Psoas muscle (tissue), 8 donors: ENCODE results near the gene PTPRD. TPM values are rescaled to one million over a fixed set of nuclear protein-coding genes. Genes with fewer than 3 reads are reported as not detected.

Experiments used
- ATAC-seq, 4 donors: fragments of 200-7000 bp; cut with Tn5 transposase; one replicate each; pipeline ENCODE4 v1.9.1; 2020; ENCODE audit warnings: moderate library complexity in 3 of 4, mild to moderate bottlenecking in 2 of 4
- DNase-seq, 2 donors: peaks; one replicate each; pipeline ENCODE4 v3.0.0-alpha.2; 2020
- H3K27ac ChIP-seq: fragments of 200-600 bp; one replicate; pipeline ENCODE4 v1.8.0; 2022
- H3K27me3 ChIP-seq, 3 donors: fragments of 200-600 bp in 1 of 3; one replicate each; pipeline versions ENCODE4 v1.6.1 to v1.8.0; 2013 to 2022; ENCODE audit warnings: low read length in 2 of 3, mild to moderate bottlenecking in 2 of 3, moderate library complexity in 1 of 3; ENCODE audit not compliant: insufficient read depth in 3 of 3
- H3K36me3 ChIP-seq, 2 donors: fragments of 200-600 bp in 1 of 2; one replicate each; pipeline versions ENCODE4 v1.6.1 to v1.8.0; 2013 to 2022; ENCODE audit warnings: low read depth in 1 of 2, mild to moderate bottlenecking in 1 of 2, moderate library complexity in 1 of 2; ENCODE audit not compliant: insufficient read depth in 1 of 2
- H3K4me1 ChIP-seq: fragments of 200-600 bp; one replicate; pipeline ENCODE4 v1.8.0; 2022
- H3K4me3 ChIP-seq: fragments of 200-600 bp; one replicate; pipeline ENCODE4 v1.8.0; 2022; ENCODE audit warnings: mild to moderate bottlenecking
- H3K9me3 ChIP-seq: fragments of 200-600 bp; one replicate; pipeline ENCODE4 v1.8.0; 2022
- WGBS, 3 donors: extraction: QIAGEN DNeasy Blood & Tissue Kit; methylation state at CpG; one replicate each; pipeline versions ENCODE4 v1.1.6 to v1.1.7; 2013; 5-methylcytosine and 5-hydroxymethylcytosine counted together
- intact Hi-C, 2 donors: fragments of 100-400 bp; cut with DNase I; formaldehyde crosslinking; loops; one replicate each; pipeline versions ENCODE4 v1.11.0 to v1.14.2; 2022
- polyA plus RNA-seq, 3 donors: library from polyadenylated mRNA; stranded (reverse); fragments of 200-250 nt; gene quantifications; one replicate each; pipeline ENCODE4 v1.2.3, GENCODE V29; 2013
- total RNA-seq, 4 donors: library from RNA; stranded (reverse); fragmentation: NEBNext Ultra II Directional in 2 of 4; extraction: Animal tissue kit (Norgen Biotek cat#: 25700) in 2 of 4; gene quantifications; one replicate each; pipeline versions ENCODE4 v1.2.1 to v1.2.4, GENCODE V29; 2021 to 2023
- TF ChIP-seq, protein P1 (sequence below): fragments of 200-600 bp; IDR thresholded peaks from one replicate; pipeline ENCODE4 v1.8.0; 2022; ENCODE audit warnings: antibody characterized with exemption
- donor health status: healthy with polysubstance abuse.
- donor health status: DM: no; HTN: no; CAD: no; lungs with moderate emphysema.
- donor health status: Bipolar disorder and iron deficiency.
- donor health status: healthy.
- donor health status: DM: yes; HTN: yes; CAD: no.
- donor health status: DM: no; HTN: no; CAD: no.
- donor health status: DM: no; HTN: no; CAD: no.
- donor health status: DM: yes; HTN: yes; CAD: no.

PTPRD gene
- total and polyA plus RNA-seq, 7 donors, result 0.44 to 3.1 (median 0.91) TPM

DNA sequence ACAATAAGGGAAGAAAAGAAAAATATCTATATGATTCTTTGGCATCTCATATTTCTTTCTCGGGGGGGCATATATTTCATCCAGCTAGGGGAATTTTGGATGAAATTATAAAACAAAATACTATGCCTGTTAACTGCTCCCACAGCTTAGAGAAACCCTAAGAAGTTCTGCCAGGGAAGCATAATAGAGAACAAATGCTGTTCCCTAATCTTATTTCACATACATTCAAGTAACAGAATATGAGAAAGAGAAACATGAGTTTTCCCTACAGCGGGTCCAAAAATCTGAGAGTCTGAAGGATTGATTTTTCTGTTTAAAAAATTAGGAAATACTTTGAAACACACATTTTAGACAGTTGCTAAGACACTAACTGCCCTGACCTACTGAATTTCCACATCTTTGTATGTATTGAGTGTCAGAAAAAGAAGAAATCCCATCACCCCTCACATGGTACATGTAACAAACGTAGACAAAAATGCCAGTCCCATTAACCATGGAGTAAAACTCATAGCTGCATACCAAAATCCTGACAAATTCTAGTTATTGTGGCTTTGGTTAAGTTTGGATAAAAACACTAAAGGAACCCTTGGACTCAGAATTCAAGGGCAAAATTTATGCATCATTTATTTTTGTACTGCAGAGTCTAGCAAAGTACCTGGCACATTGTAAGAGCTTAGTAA, 2193.1 kb downstream of the PTPRD start:
- no peaks in the 10 kb centered on the region for H3K4me1 ChIP-seq
- intact Hi-C loops, result no loop called here
- H3K36me3 ChIP-seq, result no peaks in the 10 kb centered on the region
- no peaks in the 10 kb centered on the region for H3K9me3 ChIP-seq
- DNase-seq (no peak), ATAC-seq (no peak)
- TF ChIP-seq, protein P1, sequence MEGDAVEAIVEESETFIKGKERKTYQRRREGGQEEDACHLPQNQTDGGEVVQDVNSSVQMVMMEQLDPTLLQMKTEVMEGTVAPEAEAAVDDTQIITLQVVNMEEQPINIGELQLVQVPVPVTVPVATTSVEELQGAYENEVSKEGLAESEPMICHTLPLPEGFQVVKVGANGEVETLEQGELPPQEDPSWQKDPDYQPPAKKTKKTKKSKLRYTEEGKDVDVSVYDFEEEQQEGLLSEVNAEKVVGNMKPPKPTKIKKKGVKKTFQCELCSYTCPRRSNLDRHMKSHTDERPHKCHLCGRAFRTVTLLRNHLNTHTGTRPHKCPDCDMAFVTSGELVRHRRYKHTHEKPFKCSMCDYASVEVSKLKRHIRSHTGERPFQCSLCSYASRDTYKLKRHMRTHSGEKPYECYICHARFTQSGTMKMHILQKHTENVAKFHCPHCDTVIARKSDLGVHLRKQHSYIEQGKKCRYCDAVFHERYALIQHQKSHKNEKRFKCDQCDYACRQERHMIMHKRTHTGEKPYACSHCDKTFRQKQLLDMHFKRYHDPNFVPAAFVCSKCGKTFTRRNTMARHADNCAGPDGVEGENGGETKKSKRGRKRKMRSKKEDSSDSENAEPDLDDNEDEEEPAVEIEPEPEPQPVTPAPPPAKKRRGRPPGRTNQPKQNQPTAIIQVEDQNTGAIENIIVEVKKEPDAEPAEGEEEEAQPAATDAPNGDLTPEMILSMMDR, result no peak
- 56 to 67% (median 57%) methylated on average over 3 of the region's 3 CpGs for whole genome bisulfite sequencing, 3 donors
- no peaks in the 10 kb centered on the region for H3K27me3 ChIP-seq
- H3K27ac ChIP-seq, result no peak overlapping the region
- no peak overlapping the region for H3K4me3 ChIP-seq

DNA sequence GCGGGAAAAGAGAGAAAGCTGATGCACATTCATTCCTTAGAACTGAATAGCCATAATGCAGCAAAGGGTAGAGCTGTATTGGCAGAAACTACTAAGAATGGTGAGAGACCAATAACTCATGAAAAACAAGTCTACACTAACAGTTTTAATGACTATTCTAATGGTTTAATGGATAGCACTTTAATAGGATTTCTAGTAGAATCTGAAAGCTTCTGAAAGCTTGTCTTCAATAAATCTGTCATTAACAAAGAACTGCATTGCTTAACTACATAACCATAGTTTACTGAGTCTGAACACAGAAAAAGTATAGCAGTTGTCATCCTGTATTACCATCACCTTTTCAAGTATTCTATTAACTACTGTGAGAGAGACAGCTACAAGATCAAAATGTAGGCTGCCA, 2195.5 kb downstream of the PTPRD start:
- intact Hi-C loops, result no loop called here
- H3K27ac ChIP-seq, result no peak overlapping the region
- WGBS, 3 donors, result 0 to 36% (median 0%) methylated on average over 1 of the region's 1 CpG

DNA sequence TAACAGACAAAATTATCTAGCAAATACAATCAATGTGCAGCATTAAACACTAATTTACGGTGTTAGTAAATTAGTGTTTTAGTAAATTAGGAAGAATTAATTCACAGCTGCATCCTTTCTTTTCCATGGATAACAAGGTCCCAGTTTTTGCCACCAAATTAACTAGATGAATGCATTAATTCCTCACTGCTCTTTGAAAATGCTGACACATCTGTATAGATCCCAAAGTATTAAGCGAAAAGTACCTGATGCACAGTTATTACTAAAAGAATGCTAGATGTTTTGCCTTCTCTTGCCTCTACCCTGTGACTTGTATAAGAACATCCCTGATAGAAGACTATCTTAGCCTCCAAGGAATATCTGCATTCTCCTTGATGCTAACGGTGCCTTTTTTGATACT, 2200.5 kb downstream of the PTPRD start:
- Histone ChIP-seq H3K27me3 (no peaks in the 10 kb centered on the region), H3K27ac (no peak overlapping the region), H3K36me3 (no peaks in the 10 kb centered on the region), H3K4me3 (no peak overlapping the region), H3K4me1 (no peaks in the 10 kb centered on the region), H3K9me3 (no peaks in the 10 kb centered on the region)
- 90 to 94% (median 91%) methylated on average over 3 of the region's 3 CpGs for whole genome bisulfite sequencing, 3 donors
- ATAC-seq, result no peak
- intact Hi-C loops, result no loop called here
- TF ChIP-seq, protein P1, result no peak
- DNase-seq, result no peak

More for the DNA sequence above, 2195.5 kb downstream of the PTPRD start:
- Histone ChIP-seq H3K27me3 (no peaks in the 10 kb centered on the region), H3K36me3 (no peaks in the 10 kb centered on the region), H3K4me3 (no peak overlapping the region), H3K4me1 (no peaks in the 10 kb centered on the region), H3K9me3 (no peaks in the 10 kb centered on the region)
- DNase-seq, result no peak
- ATAC-seq, result no peak
- TF ChIP-seq, protein P1, result no peak

DNA sequence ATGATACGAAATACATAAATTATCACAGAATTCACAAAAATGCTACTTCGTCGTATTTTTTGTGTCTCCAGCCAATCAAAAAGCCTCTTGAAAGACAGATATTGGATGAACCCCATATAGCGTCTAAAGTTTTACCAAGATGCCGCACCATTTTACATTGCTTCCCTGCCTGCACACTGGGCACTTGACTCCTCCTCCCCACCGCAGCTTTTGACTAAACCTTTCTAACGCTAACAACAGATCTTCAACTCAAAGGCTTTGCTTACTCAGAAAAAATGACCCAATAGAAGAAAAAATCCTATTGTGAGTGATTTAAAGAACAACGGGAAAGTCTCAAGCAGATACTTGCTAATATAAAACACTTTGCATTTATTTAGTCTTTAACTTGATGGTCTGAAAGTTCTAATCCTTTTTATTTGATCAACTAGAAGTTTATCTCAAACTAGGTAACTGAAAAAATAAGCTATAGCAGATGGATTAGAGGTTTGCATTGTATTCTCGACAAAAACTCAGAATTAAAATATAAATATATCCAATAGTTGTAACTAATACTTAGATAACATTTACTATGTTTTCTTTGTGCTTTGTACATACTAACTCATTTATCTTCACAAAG, 2204.1 kb downstream of the PTPRD start:
- no peaks in the 10 kb centered on the region for H3K27me3 ChIP-seq
- no peaks in the 10 kb centered on the region for H3K9me3 ChIP-seq
- H3K36me3 ChIP-seq, result no peaks in the 10 kb centered on the region
- no peak overlapping the region for H3K27ac ChIP-seq
- H3K4me1 ChIP-seq, result no peaks in the 10 kb centered on the region
- DNase-seq (no peak), ATAC-seq (no peak)
- WGBS, 3 donors, result 73 to 91% (median 74%) methylated on average over 9 of the region's 9 CpGs
- TF ChIP-seq, protein P1, result no peak
- intact Hi-C loops, result no loop called here
- no peak overlapping the region for H3K4me3 ChIP-seq
